ENCODE measurements around the gene RAPGEF6.

- TF ChIP-seq POLR2AphosphoS5 (IDR thresholded peaks at IDR 0.05) (no peak), CTCF (IDR thresholded peaks at IDR 0.05) (no peak), POLR2A (IDR thresholded peaks at IDR 0.05) (no peak), EP300 (IDR thresholded peaks at IDR 0.05) (no peak)
Observed at GRCh38 chr5:131426011-131426410, 209.0 kb downstream of the RAPGEF6 start.
